Stimulated activated CD8-positive, alpha-beta memory T cell treated with anti-CD3 and anti-CD28 coated beads, Interleukin-7, amount 100 ng/mL, for 4 hours (primary cell): ENCODE data around the gene FAM234A.
"Not testable (repeated sequence)": the region's sequence is repeated elsewhere in the genome, so short reads cannot be mapped to it uniquely, and the experiment has no call there.

Experiments used
- DNase-seq, 2 donors: peaks; one replicate each; pipeline ENCODE4 v3.0.0-alpha.2; 2020; ENCODE audit warnings: low read depth in 2 of 2

The FAM234A gene

DNA sequence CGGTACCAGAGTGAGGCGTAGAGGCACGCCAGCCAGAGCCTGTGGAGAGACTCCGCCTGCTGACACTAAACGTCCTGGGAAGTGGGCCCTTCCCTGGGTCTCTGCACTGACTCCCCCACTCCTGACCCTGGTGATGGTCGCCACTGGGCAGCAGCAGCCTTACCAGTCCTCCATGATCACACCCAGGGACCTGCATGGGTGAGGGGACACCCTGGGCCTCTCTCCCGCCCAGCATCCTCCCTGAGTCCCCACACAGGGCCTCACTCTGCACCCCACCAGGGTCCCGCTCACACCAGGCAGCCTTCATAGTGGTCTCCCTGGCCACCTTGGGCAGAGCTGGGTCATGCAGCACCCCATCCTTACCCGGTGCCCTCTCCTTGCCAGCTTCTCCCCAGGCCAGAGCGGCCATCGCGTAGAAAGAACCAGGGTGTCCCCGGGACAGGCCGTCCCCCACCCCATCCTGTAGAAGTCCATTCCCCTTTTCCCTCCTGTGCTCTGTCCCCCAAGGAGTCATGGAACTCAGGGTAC, 30.4 kb downstream of the FAM234A start:
- no peak for DNase-seq

DNA sequence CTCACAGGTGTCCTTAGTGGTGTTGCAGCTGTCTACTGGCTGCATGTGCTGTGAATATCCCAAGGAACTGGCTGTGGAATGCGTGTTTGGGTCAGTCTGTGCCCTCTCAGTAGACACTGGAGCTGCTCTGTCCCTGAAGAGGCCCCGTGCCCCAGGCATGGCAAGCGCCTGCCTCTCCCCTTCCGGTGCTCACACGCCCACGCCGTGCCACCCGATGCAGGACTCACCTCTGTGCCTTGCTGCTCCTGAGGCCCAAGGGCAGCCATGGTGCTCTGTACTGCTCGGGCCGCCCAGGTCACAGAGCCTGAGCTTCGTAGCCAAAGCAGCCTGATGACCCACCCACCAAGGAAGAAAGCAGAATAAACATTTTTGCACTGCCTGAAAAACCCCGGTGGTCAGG, 31.1 kb downstream of the FAM234A start:
- DNase-seq: no peak

DNA sequence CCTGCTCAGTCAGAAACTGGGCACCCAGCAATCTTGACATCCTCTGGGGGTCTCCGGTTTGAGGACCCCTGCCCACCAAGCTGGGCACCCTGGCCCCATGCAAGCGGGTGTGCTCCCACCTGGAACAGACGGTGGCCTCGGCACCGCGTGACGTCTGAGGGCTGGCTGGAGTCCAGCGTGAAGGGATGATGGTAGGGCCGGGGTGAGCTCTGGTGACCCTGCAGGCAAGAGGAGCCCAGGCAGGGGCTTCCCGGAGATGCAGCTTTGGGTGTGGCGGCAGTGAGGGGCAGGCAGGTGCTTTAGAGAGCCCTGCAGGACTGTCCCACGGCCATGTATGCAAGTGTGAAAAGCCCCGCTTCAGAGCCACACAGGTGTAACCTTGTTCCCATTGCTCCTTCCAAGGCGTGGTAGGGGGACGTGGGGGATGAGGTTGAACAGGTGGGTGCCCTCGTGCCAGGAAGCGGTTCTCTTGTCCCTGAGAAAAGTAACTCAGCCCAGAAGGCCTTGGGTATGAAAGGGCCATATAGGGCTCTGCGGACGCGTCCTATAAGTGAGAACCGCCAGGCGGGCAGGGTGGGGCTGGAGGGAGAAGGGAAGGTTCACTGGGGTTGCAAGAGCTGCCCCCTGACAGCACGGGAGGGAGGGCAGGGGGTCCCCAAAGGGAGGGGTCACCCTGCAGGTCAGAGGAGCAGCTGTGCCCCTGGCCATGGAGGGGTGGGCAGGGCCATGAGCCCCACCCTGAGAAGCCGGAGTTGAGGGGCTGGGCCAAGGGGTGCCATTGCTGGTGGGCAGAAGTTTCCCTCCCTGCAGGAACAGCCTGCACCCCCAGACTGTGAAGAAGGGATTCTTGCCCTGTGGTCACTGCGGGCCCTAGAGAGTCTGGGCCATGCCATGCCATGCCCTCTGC, 31.9 kb downstream of the FAM234A start:
- no peak for DNase-seq

GRCh38 chr16:267562-267961, 32.9 kb downstream of the FAM234A start:
- DNase-seq: not testable (repeated sequence)

DNA sequence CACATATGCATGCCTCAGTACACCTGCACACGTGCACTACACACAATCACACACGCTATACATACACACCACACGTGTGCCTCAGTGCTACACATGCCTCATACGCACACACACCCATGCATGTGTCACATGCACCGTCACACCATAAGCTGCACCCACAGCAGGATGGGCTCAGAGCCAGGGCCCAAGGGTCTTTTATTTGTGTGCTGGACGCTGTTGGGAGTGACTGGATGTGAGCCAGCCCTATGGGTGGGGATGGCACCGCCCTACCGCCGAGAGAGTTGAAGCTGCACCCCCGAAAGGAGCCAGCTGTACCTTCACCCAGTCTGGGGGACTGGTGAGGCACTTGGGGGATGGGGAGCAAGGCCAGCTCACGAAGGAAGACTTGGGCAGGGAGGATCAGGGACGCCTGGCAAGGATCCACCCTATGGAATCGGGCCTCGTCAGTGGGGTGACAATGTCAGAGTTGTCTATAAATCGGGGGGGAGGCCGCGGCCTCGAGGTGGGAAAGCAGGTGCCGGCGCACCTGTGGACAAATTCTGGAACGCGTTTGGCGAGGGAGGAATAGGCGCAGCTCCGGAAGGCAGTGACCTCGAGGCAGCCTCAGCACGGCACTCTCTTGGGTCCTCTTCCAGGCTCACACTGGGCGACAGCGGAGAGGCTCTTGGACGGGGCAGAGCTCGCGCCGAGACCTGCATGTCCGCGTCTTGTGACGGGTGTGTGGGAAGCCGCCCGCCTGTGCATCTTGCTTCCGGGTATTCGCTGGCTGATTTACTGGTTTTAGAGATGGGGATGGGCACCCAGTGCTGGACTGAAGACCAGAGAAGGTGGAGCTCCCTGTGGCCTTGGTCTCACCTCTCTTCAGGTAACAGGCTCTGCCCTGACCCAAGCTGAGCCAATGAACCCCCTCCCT, 33.8 kb downstream of the FAM234A start:
- no peak for DNase-seq

DNA sequence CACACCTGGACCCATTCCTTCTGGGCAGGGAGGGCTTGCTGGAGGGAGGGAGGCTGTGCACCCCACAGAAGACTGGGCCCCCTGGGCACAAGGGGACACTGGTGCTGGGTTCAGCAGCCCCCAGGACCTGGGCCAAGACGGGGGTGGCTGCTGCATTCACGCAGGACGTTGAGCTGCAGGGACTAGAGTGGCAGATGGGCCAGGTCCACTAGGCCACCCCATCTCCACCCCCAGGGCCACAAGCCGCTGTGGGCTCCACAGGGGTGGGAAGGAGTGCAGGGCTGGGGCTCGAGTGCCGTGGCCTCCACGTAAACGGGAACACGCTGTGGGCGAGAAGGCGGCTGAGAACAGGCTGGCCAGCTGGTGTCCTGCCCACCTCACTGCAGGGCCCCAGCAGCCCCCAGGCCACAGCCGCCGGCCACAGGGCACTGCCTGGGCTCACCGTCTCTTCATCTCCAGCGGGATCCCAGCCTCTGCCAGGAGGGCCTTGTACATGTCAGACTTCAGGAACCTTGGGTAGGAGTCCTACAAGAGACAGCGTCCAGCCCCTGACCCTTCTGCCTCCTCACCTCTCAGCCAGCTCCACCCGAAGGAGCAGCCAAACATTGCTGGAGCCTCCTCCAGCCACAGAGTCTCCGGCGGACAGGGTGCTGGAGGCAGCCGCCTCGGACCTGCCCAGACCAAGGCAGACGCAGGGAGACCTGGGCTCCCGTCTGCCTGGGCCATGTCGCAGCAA, 34.6 kb downstream of the FAM234A start:
- DNase-seq: no peak

GRCh38 chr16:270381-271255, 36.0 kb downstream of the FAM234A start:
- DNase-seq: no peak

- no peak for DNase-seq
Measured at GRCh38 chr16:272633-273546, 38.3 kb downstream of the FAM234A start.

DNA sequence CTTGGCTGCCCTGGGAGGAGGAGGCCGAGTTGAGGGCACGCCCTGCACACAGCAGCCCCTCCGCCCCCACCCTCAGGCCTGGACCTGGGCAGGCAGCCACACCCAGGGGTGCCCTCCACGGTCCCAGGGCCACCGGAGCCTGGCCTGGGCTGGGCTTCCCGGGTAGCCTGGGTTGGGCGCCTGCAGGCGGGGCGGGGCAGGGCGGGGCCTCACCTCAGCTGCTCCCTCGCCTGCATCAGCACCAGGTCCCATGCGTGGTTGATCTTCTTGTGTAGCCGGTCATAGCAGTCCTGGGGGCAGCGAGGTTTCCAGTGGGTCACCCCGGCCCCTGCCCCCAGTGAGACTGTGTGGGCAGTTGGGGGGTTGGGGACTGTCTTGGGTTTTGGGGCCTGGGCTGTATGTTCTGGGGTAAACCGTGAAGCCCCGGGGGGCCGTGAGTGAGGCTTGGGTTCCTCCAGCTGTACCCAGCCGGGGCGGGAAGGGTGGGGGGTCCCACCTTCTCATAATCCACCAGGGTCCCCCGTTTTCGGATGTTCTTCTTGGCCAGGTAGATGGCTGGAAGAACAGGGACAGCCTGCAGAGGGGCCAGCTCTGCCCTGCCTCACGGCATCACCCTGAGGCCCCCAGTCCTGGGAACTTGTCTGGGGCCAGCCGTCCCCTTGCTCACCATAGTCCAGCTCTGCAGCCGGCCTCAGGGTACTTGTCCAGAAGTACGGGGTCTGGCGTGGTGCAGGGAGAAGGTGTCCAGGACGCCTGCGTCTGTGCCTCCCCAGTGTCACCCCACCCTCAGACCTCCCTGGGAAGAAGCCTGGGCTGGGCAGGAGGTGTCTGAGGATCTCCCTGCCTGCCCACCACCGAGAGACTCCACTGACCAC, 39.2 kb downstream of the FAM234A start:
- DNase-seq: no peak

DNA sequence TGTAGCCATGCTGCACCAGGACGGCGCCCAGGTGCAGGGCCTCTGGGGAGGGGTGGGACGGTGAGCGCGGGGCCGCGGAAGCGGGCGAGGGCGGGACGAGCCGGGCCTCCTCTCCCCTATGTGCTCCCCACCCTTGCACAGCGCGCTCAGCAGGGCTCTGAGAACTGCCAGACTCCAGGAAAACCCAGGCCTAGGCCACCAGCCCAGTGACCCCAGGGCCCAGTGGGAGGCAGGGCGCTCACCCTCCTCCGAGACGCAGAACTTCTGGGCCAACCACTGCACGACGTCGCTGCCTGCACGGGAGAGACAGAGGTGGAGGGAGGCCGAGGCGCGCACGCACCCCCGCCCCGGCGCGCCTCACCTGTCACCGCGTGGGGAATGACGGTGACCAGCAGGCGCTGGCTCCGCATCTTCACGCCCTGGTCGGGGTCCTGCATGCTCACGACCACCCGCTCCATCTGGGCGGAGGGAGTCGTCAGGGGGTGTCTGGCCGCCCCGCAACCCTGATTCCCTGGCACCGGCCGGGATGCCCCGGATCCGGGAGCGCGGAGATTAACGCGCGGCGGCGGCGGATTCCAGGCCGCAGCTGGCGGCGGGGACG, 40.5 kb downstream of the FAM234A start:
- no peak for DNase-seq

DNA sequence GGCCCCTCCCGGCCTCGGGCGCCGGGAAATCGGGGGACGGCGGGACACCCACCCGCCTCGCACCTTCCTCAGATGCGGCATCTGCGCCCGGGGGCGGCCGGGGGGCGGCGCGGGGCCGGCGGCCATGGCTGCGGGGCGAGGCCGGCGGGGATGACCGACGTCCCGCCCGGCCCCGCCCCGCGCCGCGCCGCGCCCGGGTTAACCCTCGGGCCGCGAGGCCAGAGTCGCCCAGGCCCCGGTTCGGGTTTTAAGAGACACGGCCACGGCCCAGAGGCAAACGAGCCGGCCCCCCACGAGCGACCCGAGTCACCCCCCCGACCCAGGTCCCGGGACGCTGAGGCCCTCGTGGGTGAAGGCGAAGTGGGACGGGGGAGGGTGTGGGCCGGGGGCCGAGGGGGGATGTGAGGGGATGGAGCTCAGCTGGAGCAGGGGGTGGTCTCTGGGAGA, 41.2 kb downstream of the FAM234A start, which contains the start of gene RGS11:
Gene RGS11 (minus strand): TSS at position 159 of the 447 bp plus-strand sequence. CDS start 33 bp downstream, at position 126.
- no peak for DNase-seq

DNA sequence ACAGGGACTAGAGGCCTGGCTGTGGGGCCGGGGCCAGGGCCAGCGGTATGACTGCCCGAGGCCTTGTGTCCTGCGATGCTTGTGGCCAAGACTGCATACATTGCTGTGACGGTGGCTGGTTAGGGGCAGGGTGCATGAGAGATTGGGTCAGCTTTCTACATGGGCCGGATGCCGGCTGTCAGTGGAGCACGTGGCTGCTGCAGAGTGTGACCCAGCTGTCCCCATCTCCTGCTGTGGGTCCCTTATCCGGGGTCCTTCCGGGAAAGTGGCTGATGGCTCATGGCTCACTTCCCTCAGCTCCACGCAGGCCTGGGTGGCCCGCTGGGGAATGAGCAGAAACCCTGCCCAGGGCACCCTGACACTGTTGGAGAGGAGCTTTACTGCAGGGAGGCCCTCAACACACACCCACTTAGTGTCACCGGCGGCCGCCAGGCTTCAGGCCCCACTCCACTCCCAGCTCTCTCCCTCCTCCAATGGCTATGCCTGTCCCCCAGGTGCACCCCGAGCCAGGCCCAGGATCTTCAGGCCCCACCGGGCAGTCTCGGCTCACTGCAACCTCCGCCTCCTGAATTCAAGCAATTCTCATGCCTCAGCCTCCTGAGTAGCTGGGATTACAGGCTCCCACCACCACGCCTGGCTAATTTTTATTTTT, 41.9 kb downstream of the FAM234A start:
- DNase-seq: no peak

GRCh38 chr16:278863-279366, 44.3 kb downstream of the FAM234A start:
- peak in 1 of 2 donors; percentile 18 for DNase-seq

DNA sequence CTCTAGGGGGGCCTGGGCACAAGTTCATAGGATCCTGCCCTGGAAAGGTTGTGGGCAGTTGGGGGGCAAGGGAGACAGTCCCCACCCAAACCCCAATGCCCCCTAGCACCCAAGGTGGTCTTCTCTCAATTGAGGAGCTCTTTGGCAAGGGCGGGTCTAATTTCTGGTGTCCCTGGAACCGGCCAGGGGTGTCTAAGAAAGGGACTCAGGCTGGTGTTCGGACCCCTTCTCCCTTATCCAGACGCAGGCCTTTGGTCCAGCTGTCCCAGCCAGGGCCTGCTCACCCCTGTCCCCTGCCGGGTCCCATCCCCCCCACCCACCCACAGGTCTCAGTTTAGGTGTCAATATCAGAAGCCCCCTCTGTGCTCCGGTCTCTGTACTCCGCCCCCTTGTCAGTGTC, 44.9 kb downstream of the FAM234A start:
- DNase-seq: no peak

DNA sequence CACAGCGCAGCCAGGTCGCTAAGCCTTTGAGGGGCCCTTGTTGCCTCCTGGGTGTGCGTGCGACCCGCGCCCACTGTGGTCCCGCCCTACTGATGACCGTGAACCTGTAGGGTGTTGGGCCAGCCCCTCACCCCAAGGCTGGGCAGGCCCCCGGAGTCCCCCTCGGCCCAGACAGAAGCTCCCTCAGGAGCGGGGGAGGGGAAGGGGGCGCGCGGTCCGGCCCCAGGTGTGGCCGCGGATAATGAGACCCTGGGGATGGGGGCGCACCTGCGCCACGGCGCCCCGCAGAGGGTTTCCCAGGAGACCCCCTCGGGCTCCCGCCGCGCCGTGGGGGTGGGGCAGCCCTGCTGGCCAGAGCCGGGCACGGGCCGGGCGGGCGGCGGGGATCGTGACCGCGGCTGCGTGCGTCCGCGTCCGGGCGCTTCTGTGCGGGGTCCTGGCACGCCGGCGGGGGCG, 45.4 kb downstream of the FAM234A start:
- no peak for DNase-seq

DNA sequence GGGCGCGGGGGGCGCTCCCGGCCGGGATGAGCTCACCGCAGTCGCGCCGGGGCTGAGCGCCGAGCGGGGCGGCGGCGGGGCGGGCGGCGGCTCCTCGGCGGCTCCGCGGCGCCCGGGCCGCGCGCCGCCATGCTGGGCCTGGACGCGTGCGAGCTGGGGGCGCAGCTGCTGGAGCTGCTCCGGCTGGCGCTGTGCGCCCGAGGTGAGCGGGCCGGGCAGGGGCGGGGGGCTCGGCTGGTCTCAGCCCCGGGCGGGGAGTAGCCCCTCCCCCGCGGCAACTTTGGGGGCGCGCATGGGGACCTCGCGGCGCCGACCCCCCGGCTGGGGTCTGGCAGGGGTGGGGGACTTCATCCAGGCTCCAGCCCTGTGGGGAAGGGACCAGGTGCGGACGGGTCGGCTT, 45.9 kb downstream of the FAM234A start, which contains the start of gene ARHGDIG:
Gene ARHGDIG (plus strand): TSS at position 40 of the 400 bp plus-strand sequence. CDS start 90 bp downstream, at position 130.
- DNase-seq: no peak
